Stomach (tissue), 9 donors: Measurements from ENCODE around the gene POLR2L. TPM values are rescaled to one million over a fixed set of nuclear protein-coding genes. Genes with fewer than 3 reads are reported as not detected.

Source experiments
- DNase-seq, 2 donors: peaks; one replicate each; pipeline versions ENCODE4 v3.0.0 to v3.0.0-alpha.2; 2013 to 2019
- H3K27ac ChIP-seq, 5 donors: fragments of 200-600 bp in 4 of 5; sonication (generic) in 4 of 5; one replicate each; pipeline ENCODE4 v1.5.1; 2013 to 2019; ENCODE audit warnings: mild to moderate bottlenecking in 1 of 5, moderate library complexity in 1 of 5
- H3K27me3 ChIP-seq, 3 donors: fragments of 200-600 bp; sonication (generic); one replicate each; pipeline ENCODE4 v1.5.1; 2017 to 2019; ENCODE audit warnings: mixed run types in 1 of 3
- H3K36me3 ChIP-seq, 4 donors: fragments of 200-600 bp; sonication (generic); 1 replicate in 3 of 4; 2 replicates in 1 of 4; pipeline ENCODE4 v1.5.1; 2016 to 2019
- H3K4me1 ChIP-seq, 4 donors: fragments of 200-600 bp; sonication (generic); one replicate each; pipeline ENCODE4 v1.5.1; 2016 to 2019
- H3K4me3 ChIP-seq, 4 donors: fragments of 200-600 bp; sonication (generic) in 3 of 4; one replicate each; pipeline ENCODE4 v1.5.1; 2016 to 2019; ENCODE audit warnings: mild to moderate bottlenecking in 1 of 4
- H3K9me3 ChIP-seq, 4 donors: fragments of 200-600 bp; sonication (generic); one replicate each; pipeline ENCODE4 v1.5.1; 2016 to 2019
- CTCF ChIP-seq, 7 experiments: fragments of 450-650 bp in 4 of 7; fragments of 200-600 bp in 3 of 7; sonication (generic) in 3 of 7; IDR thresholded peaks; one replicate each; pipeline ENCODE4 v1.5.1; 2016 to 2019; ENCODE audit warnings: antibody characterized with exemption in 7 of 7, control low read depth in 2 of 7, mild to moderate bottlenecking in 1 of 7
- EP300 ChIP-seq: sonication (generic); formaldehyde crosslinking; IDR thresholded peaks from one replicate; pipeline ENCODE4 v1.6.1; 2017; ENCODE audit warnings: antibody characterized with exemption
- POLR2A ChIP-seq, 4 donors: fragments of 450-650 bp; IDR thresholded peaks; one replicate each; pipeline ENCODE4 v1.6.1; 2016; ENCODE audit warnings: antibody characterized with exemption in 4 of 4, control low read depth in 2 of 4, mild to moderate bottlenecking in 1 of 4, moderate library complexity in 1 of 4
- POLR2AphosphoS5 ChIP-seq, 3 donors: sonication (generic); formaldehyde crosslinking; IDR thresholded peaks; one replicate each; pipeline ENCODE4 v1.6.1; 2016; ENCODE audit warnings: antibody characterized with exemption in 3 of 3
- WGBS, 5 donors: extraction: QIAGEN DNeasy Blood & Tissue Kit in 3 of 5; methylation state at CpG; one replicate each; pipeline versions ENCODE4 v1.1.5 to v1.1.7; 2013 to 2018; 5-methylcytosine and 5-hydroxymethylcytosine counted together
- intact Hi-C: fragments of 100-400 bp; cut with DNase I; formaldehyde crosslinking; loops from one replicate; pipeline ENCODE4 v1.15.1; 2023; ENCODE audit warnings: low total_unique reads
- polyA plus RNA-seq, 3 donors: library from polyadenylated mRNA; stranded (reverse); fragments of 200-250 nt; gene quantifications; one replicate each; pipeline ENCODE4 v1.2.3, GENCODE V29; 2013
- total RNA-seq, 5 donors: library from RNA; depleted of rRNA; stranded (reverse); fragments of >200 nt; gene quantifications; one replicate each; pipeline versions ENCODE4 v1.1.0 to v1.2.3, GENCODE V29; 2014 to 2016
- donor health status: healthy with polysubstance abuse.
- donor health status: Bipolar disorder and iron deficiency.
- donor health status: healthy.

Gene POLR2L
- total and polyA plus RNA-seq, 8 donors, result 13.8 to 407 (median 110) TPM

DNA sequence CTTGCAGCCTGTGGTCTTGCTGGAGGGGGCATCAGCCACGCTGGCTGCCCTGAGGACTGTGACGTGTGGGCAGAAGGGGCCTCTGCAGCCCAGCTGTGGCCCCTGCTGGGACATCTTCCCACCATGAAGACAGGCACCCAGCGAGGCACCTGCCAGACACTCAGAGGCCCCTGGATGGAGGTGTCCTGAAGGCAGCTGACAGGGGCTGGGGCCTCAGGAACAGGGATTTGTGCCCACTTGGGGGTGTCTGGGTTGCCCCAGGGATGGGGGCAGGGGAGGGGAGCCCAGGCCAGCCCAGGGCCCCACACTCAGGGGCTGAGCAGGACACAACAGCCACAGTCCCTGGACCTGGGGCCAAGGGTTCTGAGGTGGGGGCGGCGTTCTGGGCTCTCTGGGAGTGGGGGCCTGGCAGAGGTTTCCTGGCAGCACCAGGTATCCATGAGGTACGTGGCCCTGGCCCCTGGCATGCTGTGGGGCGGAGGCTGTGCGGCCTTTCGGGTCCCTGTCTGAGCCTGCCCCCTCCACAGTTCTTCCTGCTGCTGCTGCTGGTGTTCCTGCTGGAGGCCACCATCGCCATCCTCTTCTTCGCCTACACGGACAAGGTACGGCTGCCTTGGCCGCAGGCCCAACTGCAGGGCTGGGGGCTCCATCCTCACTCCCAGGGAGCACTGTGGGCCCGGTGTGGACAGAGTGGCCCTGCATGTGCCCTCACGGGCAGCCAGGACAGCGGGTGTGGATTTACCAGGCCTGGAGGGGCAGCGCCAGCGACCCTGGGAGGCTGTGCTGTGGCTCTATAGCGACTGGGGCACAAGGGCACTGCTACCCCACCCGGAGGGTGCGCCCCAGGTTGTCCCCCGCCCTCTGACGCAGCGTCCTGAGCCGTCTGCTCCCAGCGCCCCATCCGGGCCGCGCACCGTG is 21.8 kb upstream of the POLR2L start:
- no peak for TF ChIP-seq CTCF (IDR thresholded peaks at IDR 0.05)
- TF ChIP-seq POLR2A (IDR thresholded peaks at IDR 0.05), result no peak
- TF ChIP-seq EP300, result no peak
- TF ChIP-seq POLR2AphosphoS5 (IDR thresholded peaks at IDR 0.05), result no peak
- H3K9me3 ChIP-seq, result no peaks in the 10 kb centered on the region
- H3K4me3 ChIP-seq, result no peak overlapping the region
- peaks cover 3 to 68% (median 53%) of the 10 kb centered on the region in 4 donors for H3K36me3 ChIP-seq
- intact Hi-C loops, result no loop called here
- H3K4me1 ChIP-seq, result peaks cover 11 to 29% (median 27%) of the 10 kb centered on the region in 4 donors
- H3K27ac ChIP-seq, result no peak overlapping the region
- DNase-seq, result peak in 1 of 2 donors; percentile 22
- 81 to 90% (median 87%) methylated on average over 19 to 31 of the region's 31 CpGs for WGBS, 5 donors
- H3K27me3 ChIP-seq, result no peaks in the 10 kb centered on the region

GRCh38 chr11:863023-863909 is 20.9 kb upstream of the POLR2L start:
- Histone ChIP-seq H3K4me3 (no peak overlapping the region), H3K36me3 (peaks cover 3 to 59% (median 47%) of the 10 kb centered on the region in 4 donors), H3K4me1 (peaks cover 11 to 38% (median 31%) of the 10 kb centered on the region in 4 donors), H3K27ac (no peak overlapping the region), H3K27me3 (no peaks in the 10 kb centered on the region), H3K9me3 (no peaks in the 10 kb centered on the region)
- peak in 1 of 2 donors; percentile 58 for DNase-seq
- intact Hi-C loops, result no loop called here
- 40 to 65% (median 55%) methylated on average over 19 to 24 of the region's 24 CpGs for WGBS, 5 donors
- no peak for TF ChIP-seq CTCF (IDR thresholded peaks at IDR 0.05)
- no peak for TF ChIP-seq POLR2A (IDR thresholded peaks at IDR 0.05)
- TF ChIP-seq EP300, result no peak
- TF ChIP-seq POLR2AphosphoS5 (IDR thresholded peaks at IDR 0.05), result no peak

- H3K4me1 ChIP-seq, result peaks cover 11 to 40% (median 31%) of the 10 kb centered on the region in 4 donors
- H3K36me3 ChIP-seq, result peaks cover 3 to 53% (median 47%) of the 10 kb centered on the region in 4 donors
- H3K27me3 ChIP-seq, result no peaks in the 10 kb centered on the region
- intact Hi-C loops, result no loop called here
- no peak overlapping the region for H3K27ac ChIP-seq
- H3K9me3 ChIP-seq, result no peaks in the 10 kb centered on the region
- no peak overlapping the region for H3K4me3 ChIP-seq
- TF ChIP-seq EP300 (no peak), CTCF (IDR thresholded peaks at IDR 0.05) (no peak), POLR2A (IDR thresholded peaks at IDR 0.05) (no peak), POLR2AphosphoS5 (IDR thresholded peaks at IDR 0.05) (no peak)
- 30 to 66% (median 53%) methylated on average over 3 to 12 of the region's 12 CpGs for WGBS, 5 donors
- DNase-seq, result peak in 1 of 2 donors; percentile 71
These were observed 20.3 kb upstream of the POLR2L start for GRCh38 chr11:862696-863022.

DNA sequence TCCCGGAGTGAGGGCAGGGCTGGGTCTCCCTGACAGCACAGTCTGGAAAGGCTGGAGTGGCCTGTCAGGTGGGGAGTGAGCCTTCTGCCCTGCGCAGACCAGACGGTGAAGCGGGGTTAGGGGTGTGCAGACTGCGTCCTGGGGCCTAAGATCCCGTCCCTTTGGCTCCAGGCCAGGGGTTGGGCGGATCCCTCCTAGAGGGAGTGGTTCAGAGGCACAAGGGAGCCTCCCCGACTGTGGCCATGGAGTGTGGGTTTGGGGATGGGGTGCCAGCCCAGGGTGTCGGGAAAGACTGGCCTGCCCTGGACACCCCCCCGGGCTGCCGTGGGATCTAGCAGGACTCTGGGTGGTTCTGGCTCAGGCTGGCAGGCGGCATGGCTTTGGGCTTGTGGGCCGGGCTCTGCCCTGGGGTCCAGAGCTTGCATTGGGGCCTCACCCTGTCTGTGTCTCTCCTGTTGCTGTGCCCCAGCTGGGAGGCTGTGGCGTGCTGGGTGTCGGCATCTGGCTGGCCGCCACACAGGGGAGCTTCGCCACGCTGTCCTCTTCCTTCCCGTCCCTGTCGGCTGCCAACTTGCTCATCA is 19.8 kb upstream of the POLR2L start:
- H3K27ac ChIP-seq, result no peak overlapping the region

More for the DNA sequence above, 19.8 kb upstream of the POLR2L start:
- peak; percentile 58 to 76 for DNase-seq
- intact Hi-C loops, result no loop called here
- H3K27me3 ChIP-seq, result no peaks in the 10 kb centered on the region
- H3K4me3 ChIP-seq, result no peak overlapping the region
- peaks cover 11 to 40% (median 31%) of the 10 kb centered on the region in 4 donors for H3K4me1 ChIP-seq
- 27 to 46% (median 40%) methylated on average over 17 to 20 of the region's 20 CpGs for WGBS, 5 donors
- H3K9me3 ChIP-seq, result no peaks in the 10 kb centered on the region
- TF ChIP-seq POLR2AphosphoS5 (IDR thresholded peaks at IDR 0.05), result no peak
- TF ChIP-seq EP300, result no peak
- no peak for TF ChIP-seq POLR2A (IDR thresholded peaks at IDR 0.05)
- no peak for TF ChIP-seq CTCF (IDR thresholded peaks at IDR 0.05)
- peaks cover 3 to 49% (median 46%) of the 10 kb centered on the region in 4 donors for H3K36me3 ChIP-seq
